HepG2 (cell line): ENCODE measurements around the gene LRRC8D. TPM values are rescaled to one million over a fixed set of nuclear protein-coding genes. Genes with fewer than 3 reads are reported as not detected.

Source experiments
- ATF6 ChIP-seq: sonication (generic); formaldehyde crosslinking; conservative IDR thresholded peaks from 2 replicates; pipeline ENCODE4 v1.4.0; 2020; ENCODE audit warnings: missing genetic modification reagents
- CEBPB ChIP-seq: IDR thresholded peaks from 2 replicates; pipeline ENCODE4 v1.6.1; 2011; ENCODE audit warnings: low read depth, low read length, improper control_type of control experiment, borderline replicate concordance
- FOXO1 ChIP-seq: sonication (generic); formaldehyde crosslinking; IDR thresholded peaks from 2 replicates; pipeline ENCODE4 v1.4.0; 2020; ENCODE audit warnings: missing genetic modification reagents
- FOXP1 ChIP-seq, 2 experiments: fragments of 450-650 bp in 1 of 2; IDR thresholded peaks; 2 replicates each; pipeline ENCODE4 v1.6.1; 2017 to 2018; ENCODE audit warnings: antibody characterized with exemption in 1 of 2
- HMGXB4 ChIP-seq, 2 experiments: sonication (generic) in 1 of 2; formaldehyde crosslinking in 1 of 2; IDR thresholded peaks; 2 replicates each; pipeline versions ENCODE4 v1.4.0 to v1.6.1; 2018 to 2020; ENCODE audit warnings: missing genetic modification reagents in 2 of 2, borderline replicate concordance in 1 of 2, low read depth in 1 of 2, mild to moderate bottlenecking in 1 of 2, missing biosample characterization in 1 of 2
- HNRNPK ChIP-seq: fragments of 200-400 bp; formaldehyde crosslinking; IDR thresholded peaks from 2 replicates; pipeline ENCODE4 v1.6.1; 2018; ENCODE audit warnings: low read length, low read depth, moderate library complexity, mild to moderate bottlenecking; ENCODE audit not compliant: poor library complexity, severe bottlenecking
- NRL ChIP-seq: sonication (generic); formaldehyde crosslinking; IDR thresholded peaks from 2 replicates; pipeline ENCODE4 v1.5.0; 2020; ENCODE audit warnings: missing genetic modification reagents, mild to moderate bottlenecking, moderate library complexity, borderline replicate concordance
- POGK ChIP-seq: sonication (generic); formaldehyde crosslinking; conservative IDR thresholded peaks from 2 replicates; pipeline ENCODE4 v1.8.0; 2022; ENCODE audit warnings: mild to moderate bottlenecking, moderate library complexity, missing genetic modification reagents
- PRPF4 ChIP-seq: fragments of 200-400 bp; formaldehyde crosslinking; IDR thresholded peaks from 2 replicates; pipeline ENCODE4 v1.6.1; 2016; ENCODE audit warnings: low read length, low read depth; ENCODE audit not compliant: poor library complexity, severe bottlenecking
- RAD21 ChIP-seq: fragments of 450-650 bp; formaldehyde crosslinking; IDR thresholded peaks from 2 replicates; pipeline ENCODE4 v1.5.0; 2020; ENCODE audit warnings: mild to moderate bottlenecking
- TBL1XR1 ChIP-seq: fragments of 150-350 bp; IDR thresholded peaks from 2 replicates; pipeline ENCODE4 v1.6.1; 2014; ENCODE audit warnings: borderline replicate concordance, low read length; ENCODE audit not compliant: partially characterized antibody
- ZNF101 ChIP-seq: sonication (generic); formaldehyde crosslinking; IDR thresholded peaks from 2 replicates; pipeline ENCODE4 v1.4.0; 2020; ENCODE audit warnings: mild to moderate bottlenecking, low read depth, missing genetic modification reagents, borderline replicate concordance
- ZNF329 ChIP-seq: sonication (generic); formaldehyde crosslinking; IDR thresholded peaks from 2 replicates; pipeline ENCODE4 v1.9.0; 2021; ENCODE audit warnings: low read depth, mild to moderate bottlenecking, missing genetic modification reagents
- ZNF543 ChIP-seq: sonication (generic); formaldehyde crosslinking; IDR thresholded peaks from 2 replicates; pipeline ENCODE4 v1.4.0; 2020; ENCODE audit warnings: mild to moderate bottlenecking, missing genetic modification reagents
- ZNF652 ChIP-seq: IDR thresholded peaks from 2 replicates; pipeline ENCODE4 v1.6.1; 2016; ENCODE audit warnings: low read depth, borderline replicate concordance
- ZNF660 ChIP-seq: sonication (generic); formaldehyde crosslinking; IDR thresholded peaks from 2 replicates; pipeline ENCODE4 v1.5.1; 2020; ENCODE audit warnings: mild to moderate bottlenecking, low read depth, missing genetic modification reagents, borderline replicate concordance
- ZNF687 ChIP-seq: sonication (generic); formaldehyde crosslinking; IDR thresholded peaks from 2 replicates; pipeline ENCODE4 v1.5.1; 2020; ENCODE audit warnings: mild to moderate bottlenecking, missing genetic modification reagents, moderate library complexity
- ZNF883 ChIP-seq: sonication (generic); formaldehyde crosslinking; IDR thresholded peaks from 2 replicates; pipeline ENCODE4 v1.5.1; 2020; ENCODE audit warnings: mild to moderate bottlenecking, missing genetic modification reagents; ENCODE audit errors: not compliant biosample characterization
- ZSCAN25 ChIP-seq: sonication (generic); formaldehyde crosslinking; IDR thresholded peaks from 2 replicates; pipeline ENCODE4 v1.8.0; 2022; ENCODE audit warnings: mild to moderate bottlenecking, missing genetic modification reagents
- polyA plus RNA-seq, 8 experiments: library from polyadenylated mRNA; depleted of rRNA in 3 of 8; stranded (reverse) in 7 of 8; unstranded in 1 of 8; fragments of >200 nt; fragmentation: Illumina TruSeq in 4 of 8; extraction: Trizol in 4 of 8; gene quantifications; 2 replicates each; pipeline versions ENCODE4 v1.2.1 to v1.2.3, GENCODE V29; 2011 to 2016; ENCODE audit warnings: low read depth in 4 of 8, missing spikeins in 1 of 8, mixed read lengths in 1 of 8; ENCODE audit not compliant: insufficient read depth in 1 of 8
- total RNA-seq, 5 experiments: library from RNA; depleted of rRNA; stranded (reverse); fragments of >200 nt; fragmentation: Illumina TruSeq; extraction: Trizol; gene quantifications; 2 replicates each; pipeline ENCODE4 v1.2.3, GENCODE V29; 2016; ENCODE audit warnings: low read depth in 1 of 5

Gene LRRC8D
- total and polyA plus RNA-seq, 2 of the 13 experiments (the other 11 are each of a cell fraction or from before 2014, with no cell fraction given) = 29.9 to 45.5 TPM

- TF ChIP-seq ZNF660 (CRISPR knock-in tag) (no peak), HNRNPK (no peak), POGK (CRISPR knock-in tag) (no peak), NRL (CRISPR knock-in tag) (no peak), FOXP1 (IDR thresholded peaks at IDR 0.05) (no peak), FOXP1 (CRISPR knock-in tag; IDR thresholded peaks at IDR 0.05) (peak; percentile 89), ZNF687 (CRISPR knock-in tag) (no peak), ZNF543 (CRISPR knock-in tag) (no peak), FOXO1 (CRISPR knock-in tag) (no peak), HMGXB4 (CRISPR knock-in tag; IDR thresholded peaks at IDR 0.05; ENCODE audit: borderline replicate concordance in 1 of 2, low read depth in 1 of 2) (peak in 1 of 2 experiments; percentile 27; a peak in 1 of 4 replicates), ZNF101 (no peak), PRPF4 (no peak), ZNF883 (no peak), ZNF329 (CRISPR knock-in tag) (no peak), ZSCAN25 (no peak), RAD21 (CRISPR knock-in tag) (no peak), CEBPB (peak; percentile 86), ATF6 (CRISPR knock-in tag) (no peak), TBL1XR1 (no peak), ZNF652 (no peak)
Observed at GRCh38 chr1:89810880-89811279, 10.0 kb upstream of the LRRC8D start (continued).
